LHCN-M2 (cell line): ENCODE measurements around the gene NHERF2. TPM values are rescaled to one million over a fixed set of nuclear protein-coding genes. Genes with fewer than 3 reads are reported as not detected.
"Not testable (repeated sequence)": the region's sequence is repeated elsewhere in the genome, so short reads cannot be mapped to it uniquely, and the experiment has no call there.

ENCODE experiments used
- DNase-seq: peaks from one replicate; pipeline ENCODE4 v3.0.0-alpha.2; 2012; ENCODE audit warnings: low read depth
- total RNA-seq: library from RNA; depleted of rRNA; stranded (reverse); fragments of >200 nt; gene quantifications from 2 replicates; pipeline ENCODE4 v1.2.3, GENCODE V29; 2014

Gene NHERF2
- total RNA-seq, 1 experiment from 2014 or later = 7.3 TPM

GRCh38 chr16:2027024-2028010 is 615 bp downstream of the NHERF2 start:
- no peak for DNase-seq

- DNase-seq = no peak
Observed at GRCh38 chr16:2028146-2028545, 1.4 kb downstream of the NHERF2 start.

DNA sequence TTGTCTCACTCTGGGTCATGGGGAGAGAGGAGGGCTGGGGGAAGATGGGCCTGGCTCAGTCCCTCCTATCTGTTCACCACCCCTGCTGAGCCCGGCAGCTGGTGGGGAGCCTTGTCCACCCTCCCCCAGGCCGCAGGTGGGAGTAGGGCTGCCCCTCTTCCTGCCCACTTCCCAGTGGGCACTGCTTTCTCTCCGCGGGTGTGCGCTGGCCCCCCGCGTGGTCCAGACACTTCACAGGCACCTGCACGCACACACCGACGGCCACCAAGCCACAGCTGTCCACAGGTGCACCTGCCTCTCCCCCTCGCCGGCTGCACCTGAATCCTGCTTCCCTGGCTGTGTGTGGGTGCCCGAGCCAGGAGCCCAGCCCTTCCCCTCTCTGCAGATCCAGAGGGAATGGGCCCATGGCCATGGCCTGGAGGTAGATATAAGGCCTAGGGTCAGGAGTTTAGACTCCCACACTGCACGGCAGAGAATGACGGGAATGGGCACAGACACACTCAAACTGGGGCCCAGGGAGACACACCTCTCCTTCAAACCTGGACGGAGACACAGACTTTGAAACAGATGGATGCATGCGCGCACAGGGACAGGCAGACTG is 2.0 kb downstream of the NHERF2 start:
- DNase-seq = no peak

- DNase-seq = no peak
Observed at GRCh38 chr16:2029350-2029749, 2.6 kb downstream of the NHERF2 start.

- no peak for DNase-seq
Observed at GRCh38 chr16:2030036-2030435, 3.3 kb downstream of the NHERF2 start.

GRCh38 chr16:2031081-2031577 is 4.4 kb downstream of the NHERF2 start:
- no peak for DNase-seq

- no peak for DNase-seq
Observed at GRCh38 chr16:2032285-2033056, 5.8 kb downstream of the NHERF2 start.

DNA sequence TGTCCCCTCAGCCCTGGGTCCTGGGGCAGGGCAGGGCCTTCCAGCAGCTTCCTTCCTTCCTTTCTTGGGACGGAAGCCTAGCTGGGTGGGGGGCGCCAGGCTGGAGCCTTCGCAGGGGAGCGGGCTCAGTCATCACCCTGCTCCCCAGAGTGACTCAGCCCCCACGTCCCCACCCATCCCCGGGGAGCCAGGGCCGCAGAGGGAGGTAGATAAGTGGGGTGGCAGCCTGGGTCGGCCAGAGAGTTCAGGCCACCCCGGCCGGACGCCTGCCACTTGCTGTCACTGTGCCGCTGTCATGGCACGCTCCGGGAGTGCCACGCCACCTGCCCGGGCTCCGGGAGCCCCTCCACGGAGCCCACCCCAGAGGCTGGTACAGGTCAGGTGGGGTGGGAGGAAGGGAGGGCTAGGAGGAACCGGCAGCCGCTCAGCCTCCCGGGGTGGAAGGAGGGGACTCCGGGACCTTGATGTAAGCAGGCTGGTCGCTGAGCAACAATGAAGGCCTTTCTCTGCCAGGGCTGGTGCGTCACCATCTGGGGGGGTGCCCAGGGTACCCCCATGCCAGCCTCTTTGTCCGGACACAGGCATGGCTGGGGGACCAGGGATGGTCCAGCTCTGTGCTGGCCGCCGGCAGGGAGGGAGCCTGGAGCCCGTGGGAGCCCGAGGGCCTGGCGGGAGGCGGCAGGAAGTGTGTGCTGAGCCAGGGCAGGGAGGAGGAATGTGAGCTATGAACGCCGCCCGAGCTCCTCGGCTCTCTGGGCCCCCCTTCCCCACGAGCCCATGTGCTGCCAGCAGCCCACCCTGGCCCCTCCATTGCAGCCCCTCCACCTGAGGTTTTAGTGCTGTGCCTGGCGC is 6.6 kb downstream of the NHERF2 start:
- peak; percentile 31 for DNase-seq

DNA sequence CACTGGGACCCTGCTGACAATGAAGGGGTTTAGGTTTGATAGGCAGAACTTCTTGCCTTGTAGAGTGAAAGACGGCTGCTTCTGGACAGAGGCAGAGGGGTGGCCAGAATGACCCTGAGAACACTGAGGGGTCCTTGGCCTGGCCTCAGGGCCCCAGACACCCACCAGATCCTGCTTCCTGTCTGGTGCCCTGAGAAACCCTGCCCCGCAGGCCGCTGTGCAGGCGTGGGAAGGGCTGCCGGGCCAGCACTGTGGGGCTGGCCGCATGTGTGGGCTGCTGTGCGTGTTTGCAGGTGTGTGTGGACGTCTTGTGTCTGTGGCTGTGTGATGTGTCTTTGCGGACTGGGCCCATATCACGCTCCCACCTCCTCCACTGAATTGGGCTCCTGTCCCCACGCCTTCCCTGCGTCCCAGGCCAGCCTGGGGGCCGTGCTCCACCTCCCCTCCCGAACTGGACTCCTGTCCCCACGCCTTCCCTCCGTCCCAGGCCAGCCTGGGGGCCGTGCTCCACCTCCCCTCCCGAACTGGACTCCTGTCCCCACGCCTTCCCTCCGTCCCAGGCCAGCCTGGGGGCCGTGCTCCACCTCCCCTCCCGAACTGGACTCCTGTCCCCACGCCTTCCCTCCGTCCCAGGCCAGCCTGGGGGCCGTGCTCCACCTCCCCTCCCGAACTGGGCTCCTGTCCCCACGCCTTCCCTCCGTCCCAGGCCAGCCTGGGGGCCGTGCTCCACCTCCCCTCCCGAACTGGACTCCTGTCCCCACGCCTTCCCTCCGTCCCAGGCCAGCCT is 7.4 kb downstream of the NHERF2 start:
- not testable (repeated sequence) for DNase-seq

DNA sequence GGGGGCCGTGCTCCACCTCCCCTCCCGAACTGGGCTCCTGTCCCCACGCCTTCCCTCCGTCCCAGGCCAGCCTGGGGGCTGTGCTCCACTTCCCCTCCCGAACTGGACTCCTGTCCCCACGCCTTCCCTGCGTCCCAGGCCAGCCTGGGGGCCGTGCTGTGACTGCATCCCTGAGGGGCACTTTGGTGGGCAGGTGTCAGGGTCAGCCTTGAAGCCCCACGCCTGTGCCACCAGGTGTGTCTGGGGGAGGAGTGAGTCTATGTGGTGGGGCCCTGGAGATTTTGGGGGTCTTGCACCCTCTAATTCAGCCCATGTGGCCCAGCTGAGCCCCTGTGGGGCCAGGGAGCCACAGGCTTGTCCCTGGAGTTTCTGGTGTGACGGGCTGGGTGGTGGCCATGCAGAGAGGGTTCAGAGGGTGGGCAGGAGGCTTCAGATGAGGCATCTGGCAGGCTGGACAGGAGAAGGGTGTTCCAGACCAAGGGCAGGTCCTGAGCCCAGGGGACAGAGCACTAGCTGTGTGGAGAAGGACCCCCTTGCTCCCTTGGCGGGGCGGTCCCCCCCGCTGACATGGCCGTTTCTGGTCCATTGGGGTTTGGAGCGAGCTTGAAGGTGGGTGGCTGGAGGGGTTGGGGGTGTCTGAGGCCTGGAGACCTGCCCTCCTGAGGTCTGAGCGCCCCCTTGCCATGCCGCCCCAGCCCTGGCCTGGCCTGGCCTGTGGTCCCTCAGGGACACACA is 8.2 kb downstream of the NHERF2 start:
- DNase-seq = no peak

DNA sequence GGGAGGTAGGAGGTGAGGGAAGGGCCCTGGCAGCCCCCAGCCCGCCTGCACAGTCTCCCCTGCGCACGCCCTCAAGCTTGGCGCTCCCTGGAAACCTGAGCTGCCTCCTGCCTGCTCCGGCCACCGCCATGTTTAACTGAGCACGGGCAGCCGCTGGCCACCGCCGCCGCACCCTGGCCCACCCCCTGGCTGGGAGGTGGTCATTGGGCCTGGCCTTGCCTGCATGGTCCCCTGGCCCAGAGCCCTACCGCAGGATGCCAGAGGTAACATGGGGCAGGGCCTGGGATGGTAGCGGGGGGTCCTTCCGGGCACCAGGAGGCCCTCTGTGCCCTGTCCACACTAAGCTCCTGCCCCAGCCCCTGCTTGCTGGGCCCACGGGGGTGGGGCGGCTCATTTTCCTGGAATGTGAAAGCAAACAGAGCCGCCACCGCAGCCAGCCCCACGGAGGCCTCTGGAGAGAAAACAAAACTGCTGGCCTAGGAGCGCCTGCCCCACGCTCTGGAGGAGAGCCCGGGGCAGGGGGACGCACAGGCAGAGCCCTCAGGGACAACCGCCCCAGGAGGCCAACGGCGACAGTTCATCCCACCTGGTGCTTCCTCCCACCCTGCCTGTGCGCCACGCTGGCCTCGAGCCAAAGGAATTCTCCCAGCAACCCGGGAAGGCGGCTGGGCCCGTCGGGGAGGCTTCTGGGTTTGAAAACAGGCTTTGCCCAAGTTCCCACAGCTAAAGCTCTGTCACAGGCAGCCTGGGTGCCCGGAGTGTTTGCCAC is 8.9 kb downstream of the NHERF2 start:
- DNase-seq = peak; percentile 74

- no peak for DNase-seq
Observed at GRCh38 chr16:2036200-2036966, 9.7 kb downstream of the NHERF2 start.

- no peak for DNase-seq
Observed at GRCh38 chr16:2037115-2037514, 10.4 kb downstream of the NHERF2 start.

DNA sequence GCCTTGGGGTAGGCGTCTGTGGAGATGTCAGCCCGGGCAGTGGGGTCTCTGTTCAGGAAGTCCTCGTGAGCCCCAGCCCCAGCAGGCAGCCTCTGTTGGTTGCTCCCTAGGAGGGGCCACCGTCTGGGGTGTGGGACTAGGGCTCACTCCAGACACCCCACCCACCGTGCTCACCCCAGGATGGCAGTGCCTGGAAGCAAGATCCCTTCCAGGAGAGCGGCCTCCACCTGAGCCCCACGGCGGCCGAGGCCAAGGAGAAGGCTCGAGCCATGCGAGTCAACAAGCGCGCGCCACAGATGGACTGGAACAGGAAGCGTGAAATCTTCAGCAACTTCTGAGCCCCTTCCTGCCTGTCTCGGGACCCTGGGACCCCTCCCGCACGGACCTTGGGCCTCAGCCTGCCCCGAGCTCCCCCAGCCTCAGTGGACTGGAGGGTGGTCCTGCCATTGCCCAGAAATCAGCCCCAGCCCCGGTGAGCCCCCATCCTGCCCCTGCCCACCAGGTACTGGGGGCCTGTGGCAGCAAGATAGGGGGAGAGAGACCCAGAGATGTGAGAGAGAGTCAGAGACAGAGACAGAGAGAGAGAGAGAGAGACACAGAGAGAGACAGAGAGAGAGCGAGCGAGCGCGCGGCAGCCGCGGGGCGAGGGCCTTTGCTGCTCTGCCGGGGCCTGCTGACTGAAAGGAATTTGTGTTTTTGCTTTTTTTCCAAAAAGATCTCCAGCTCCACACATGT is 11.1 kb downstream of the NHERF2 start:
- no peak for DNase-seq

GRCh38 chr16:2038382-2039231 is 11.9 kb downstream of the NHERF2 start:
- no peak for DNase-seq
